Endodermal cell (in vitro differentiated cells): ENCODE data around the gene CYCS. TPM values are rescaled to one million over a fixed set of nuclear protein-coding genes. Genes with fewer than 3 reads are reported as not detected.

Experiments used
- DNase-seq: peaks from one replicate; pipeline ENCODE4 v3.0.0-alpha.2; 2017
- H3K27ac ChIP-seq: 2 replicates; pipeline ENCODE4 v1.5.1; 2013; ENCODE audit warnings: mild to moderate bottlenecking, low read depth, low read length, moderate library complexity
- H3K27me3 ChIP-seq: 2 replicates; pipeline ENCODE4 v1.6.1; 2013; ENCODE audit warnings: mild to moderate bottlenecking, low read length, moderate library complexity; ENCODE audit not compliant: insufficient read depth, control insufficient read depth, poor library complexity, severe bottlenecking
- H3K36me3 ChIP-seq: 2 replicates; pipeline ENCODE4 v1.7.0; 2013; ENCODE audit warnings: mild to moderate bottlenecking, low read length, moderate library complexity; ENCODE audit not compliant: control insufficient read depth, insufficient read depth
- H3K4me1 ChIP-seq: one replicate; pipeline ENCODE4 v1.7.0; 2013; ENCODE audit warnings: low read length; ENCODE audit not compliant: control insufficient read depth, insufficient read depth
- H3K4me3 ChIP-seq: 2 replicates; pipeline ENCODE4 v1.5.1; 2013; ENCODE audit warnings: mild to moderate bottlenecking, low read length, moderate library complexity
- H3K9ac ChIP-seq: 2 replicates; pipeline ENCODE4 v1.6.1; 2013; ENCODE audit warnings: mild to moderate bottlenecking, low read length, moderate library complexity; ENCODE audit not compliant: poor library complexity, severe bottlenecking; ENCODE audit errors: extremely low read depth
- H3K9me3 ChIP-seq: 2 replicates; pipeline ENCODE4 v1.6.1; 2013; ENCODE audit warnings: mild to moderate bottlenecking, low read length, moderate library complexity; ENCODE audit not compliant: control insufficient read depth
- H3K27ac Mint-ChIP-seq: 2 replicates; pipeline ENCODE4 v1.8.0; 2020; ENCODE audit warnings: mixed read lengths
- H3K27me3 Mint-ChIP-seq: 2 replicates; pipeline ENCODE4 v1.8.0; 2021; ENCODE audit warnings: mild to moderate bottlenecking, mixed read lengths; ENCODE audit not compliant: insufficient read depth
- H3K36me3 Mint-ChIP-seq: 2 replicates; pipeline ENCODE4 v1.8.0; 2020; ENCODE audit warnings: low read depth, mixed read lengths
- H3K4me1 Mint-ChIP-seq: 2 replicates; pipeline ENCODE4 v1.8.0; 2020; ENCODE audit warnings: mixed read lengths
- H3K4me3 Mint-ChIP-seq: 2 replicates; pipeline ENCODE4 v1.8.0; 2020; ENCODE audit warnings: mild to moderate bottlenecking, moderate library complexity, mixed read lengths
- H3K9me3 Mint-ChIP-seq: 2 replicates; pipeline ENCODE4 v1.8.0; 2020; ENCODE audit warnings: mild to moderate bottlenecking, mixed read lengths
- WGBS, 2 experiments: methylation state at CpG; one replicate each; pipeline versions ENCODE4 v1.1.5 to v1.1.7; 2013; ENCODE audit warnings: missing lambda C conversion rate in 2 of 2, mixed read lengths in 1 of 2; ENCODE audit not compliant: insufficient coverage in 1 of 2, insufficient read length in 1 of 2; 5-methylcytosine and 5-hydroxymethylcytosine counted together
- total RNA-seq, 2 donors: library from RNA; stranded (reverse); fragmentation: NEBNext Ultra II Directional in 1 of 2; extraction: Animal tissue kit (Norgen Biotek cat#: 25700) in 1 of 2; gene quantifications; 2 replicates in 1 of 2; 3 replicates in 1 of 2; pipeline ENCODE4 v1.2.1, GENCODE V29; 2021
- TF ChIP-seq, protein P1 (sequence below): fragments of 200-600 bp; sonication (generic); conservative IDR thresholded peaks from 2 replicates; pipeline ENCODE4 v1.5.0; 2021; ENCODE audit warnings: antibody characterized with exemption, mild to moderate bottlenecking

The CYCS gene
- total RNA-seq, 2 donors from 2014 or later = 118 to 126 TPM

DNA sequence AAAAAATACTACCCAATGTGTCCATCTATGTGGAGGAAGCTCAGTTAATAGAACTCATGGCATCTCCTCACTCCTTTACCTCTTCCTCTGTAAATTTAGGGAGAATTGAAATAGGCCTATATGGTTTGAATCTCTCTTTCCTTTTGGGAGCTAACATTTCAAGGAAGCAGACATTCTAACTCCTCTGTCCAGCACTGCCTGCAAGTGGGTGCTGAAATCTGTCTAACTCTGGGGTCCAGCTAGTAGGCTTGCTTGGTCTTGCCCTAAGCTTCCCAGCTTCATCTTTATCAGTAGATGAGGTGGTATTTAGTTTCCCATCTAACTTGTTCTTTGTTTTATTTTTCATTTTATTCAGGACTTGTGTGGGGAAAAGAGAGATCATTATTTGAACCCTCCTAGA, 23.2 kb downstream of the CYCS start:
- Histone ChIP-seq H3K4me1 (no peaks in the 10 kb centered on the region), H3K9ac (no peak overlapping the region), H3K4me3 (no peak overlapping the region), H3K9me3 (peaks cover 16% of the 10 kb centered on the region), H3K27me3 (peaks cover 25% of the 10 kb centered on the region), H3K27ac (no peak overlapping the region), H3K36me3 (no peaks in the 10 kb centered on the region)
- no peak overlapping the region for H3K27ac Mint-ChIP-seq
- no peaks in the 10 kb centered on the region for H3K4me1 Mint-ChIP-seq
- H3K4me3 Mint-ChIP-seq = no peak overlapping the region
- peaks cover 15% of the 10 kb centered on the region for H3K27me3 Mint-ChIP-seq
- peaks cover 10% of the 10 kb centered on the region for H3K9me3 Mint-ChIP-seq
- no peak for DNase-seq
- TF ChIP-seq, protein P1, sequence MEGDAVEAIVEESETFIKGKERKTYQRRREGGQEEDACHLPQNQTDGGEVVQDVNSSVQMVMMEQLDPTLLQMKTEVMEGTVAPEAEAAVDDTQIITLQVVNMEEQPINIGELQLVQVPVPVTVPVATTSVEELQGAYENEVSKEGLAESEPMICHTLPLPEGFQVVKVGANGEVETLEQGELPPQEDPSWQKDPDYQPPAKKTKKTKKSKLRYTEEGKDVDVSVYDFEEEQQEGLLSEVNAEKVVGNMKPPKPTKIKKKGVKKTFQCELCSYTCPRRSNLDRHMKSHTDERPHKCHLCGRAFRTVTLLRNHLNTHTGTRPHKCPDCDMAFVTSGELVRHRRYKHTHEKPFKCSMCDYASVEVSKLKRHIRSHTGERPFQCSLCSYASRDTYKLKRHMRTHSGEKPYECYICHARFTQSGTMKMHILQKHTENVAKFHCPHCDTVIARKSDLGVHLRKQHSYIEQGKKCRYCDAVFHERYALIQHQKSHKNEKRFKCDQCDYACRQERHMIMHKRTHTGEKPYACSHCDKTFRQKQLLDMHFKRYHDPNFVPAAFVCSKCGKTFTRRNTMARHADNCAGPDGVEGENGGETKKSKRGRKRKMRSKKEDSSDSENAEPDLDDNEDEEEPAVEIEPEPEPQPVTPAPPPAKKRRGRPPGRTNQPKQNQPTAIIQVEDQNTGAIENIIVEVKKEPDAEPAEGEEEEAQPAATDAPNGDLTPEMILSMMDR = no peak
- H3K36me3 Mint-ChIP-seq = no peaks in the 10 kb centered on the region

DNA sequence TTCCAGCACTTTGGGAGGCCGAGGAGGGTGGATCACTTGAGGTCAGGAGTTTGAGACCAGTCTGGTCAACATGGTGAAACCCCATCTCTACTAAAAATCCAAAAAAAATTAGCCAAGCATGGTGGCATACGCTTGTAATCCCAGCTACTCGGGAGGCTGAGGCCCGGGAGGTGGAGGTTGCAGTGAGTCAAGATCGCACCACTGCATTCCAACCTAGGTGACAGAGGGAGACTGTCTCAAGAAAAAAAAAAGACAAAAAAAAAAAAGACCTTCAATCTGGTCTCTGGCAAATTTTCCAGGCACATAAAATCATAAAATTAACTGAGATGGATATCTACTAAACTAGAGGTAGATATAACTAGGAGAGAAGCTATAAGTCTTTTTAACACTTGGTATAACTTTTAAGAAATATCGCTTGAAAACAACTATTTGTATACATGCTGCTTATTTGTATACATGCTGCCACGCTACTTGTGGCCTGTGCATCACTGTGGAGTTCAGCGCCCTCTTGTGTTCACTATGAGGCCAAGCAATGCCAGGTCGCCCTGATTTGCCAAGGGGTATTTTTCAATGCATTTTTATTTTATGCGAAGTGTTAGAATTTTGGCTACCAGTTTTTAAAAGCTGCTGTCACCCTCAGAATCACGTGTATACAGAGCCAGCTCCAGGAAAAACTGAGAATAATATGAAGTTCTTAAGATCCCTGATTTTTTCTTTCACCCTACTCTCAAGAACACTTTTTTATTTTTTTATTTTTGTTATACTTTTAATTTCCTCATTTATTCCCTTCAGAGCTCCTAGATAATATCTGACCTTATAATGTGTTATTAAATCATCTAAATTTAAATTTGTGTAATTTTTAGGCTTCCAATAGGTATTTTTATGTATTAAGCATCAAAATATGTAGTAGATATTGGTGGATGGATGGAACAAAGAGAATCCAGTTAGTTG, 26.7 kb downstream of the CYCS start:
- peaks cover 27% of the 10 kb centered on the region for H3K9me3 ChIP-seq
- no peak overlapping the region for H3K27ac ChIP-seq
- Mint-ChIP-seq H3K9me3 (peaks cover 26% of the 10 kb centered on the region), H3K36me3 (no peaks in the 10 kb centered on the region), H3K27me3 (peaks cover 23% of the 10 kb centered on the region), H3K27ac (no peak overlapping the region), H3K4me1 (peaks cover 2% of the 10 kb centered on the region), H3K4me3 (no peak overlapping the region)
- H3K4me3 ChIP-seq = no peak overlapping the region
- WGBS, 2 experiments = 35 to 38% methylated on average over 6 to 11 of the region's 11 CpGs
- peak; percentile 81 for DNase-seq
- TF ChIP-seq, protein P1 = peak; percentile 92
- H3K27me3 ChIP-seq = peaks cover 9% of the 10 kb centered on the region
- H3K4me1 ChIP-seq = no peaks in the 10 kb centered on the region
- no peak overlapping the region for H3K9ac ChIP-seq
- H3K36me3 ChIP-seq = no peaks in the 10 kb centered on the region

DNA sequence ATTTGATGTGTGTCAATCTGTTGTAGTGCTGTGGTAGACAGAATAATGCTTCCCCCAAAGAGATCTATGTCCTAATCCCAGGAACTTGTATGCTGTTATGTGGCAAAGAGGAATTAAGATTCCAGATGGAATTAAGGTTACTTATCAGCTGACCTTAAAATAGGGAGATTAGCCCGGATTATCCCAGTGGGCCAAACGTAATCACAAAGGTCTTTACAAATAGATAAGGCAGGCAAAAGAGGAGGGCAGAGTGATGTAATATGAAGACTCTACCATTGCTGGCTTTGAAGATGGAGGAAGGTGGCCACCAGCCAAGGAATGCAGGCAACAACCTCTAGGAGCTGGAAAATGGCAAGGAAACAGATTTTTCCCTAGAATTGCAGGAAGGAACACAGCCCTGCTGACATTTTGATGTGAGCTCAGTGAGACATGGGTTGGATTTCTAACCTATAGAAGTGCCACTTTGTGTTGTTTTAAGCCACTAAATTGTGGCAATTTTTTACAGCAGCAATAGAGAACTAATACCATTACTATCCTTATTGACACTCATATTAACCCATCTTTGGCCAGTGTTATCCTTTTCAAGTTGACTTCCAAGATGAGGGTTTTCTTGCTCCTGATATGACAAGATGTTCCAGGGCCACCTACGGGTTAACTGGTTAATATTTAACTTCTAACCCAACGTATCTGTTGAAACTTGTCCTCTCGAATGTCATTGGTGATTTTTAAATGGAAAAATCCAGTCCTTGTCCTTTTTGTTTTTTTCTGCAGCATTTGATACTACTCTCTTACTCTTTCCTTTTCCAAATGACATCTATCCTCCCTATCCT, 29.3 kb downstream of the CYCS start:
- H3K27me3 Mint-ChIP-seq = peaks cover 20% of the 10 kb centered on the region
- Histone ChIP-seq H3K36me3 (no peaks in the 10 kb centered on the region), H3K4me1 (no peaks in the 10 kb centered on the region), H3K27me3 (no peaks in the 10 kb centered on the region), H3K9ac (no peak overlapping the region), H3K27ac (no peak overlapping the region), H3K9me3 (peaks cover 27% of the 10 kb centered on the region), H3K4me3 (peak overlapping the region; percentile 31)
- H3K36me3 Mint-ChIP-seq = no peaks in the 10 kb centered on the region
- peaks cover 2% of the 10 kb centered on the region for H3K4me1 Mint-ChIP-seq
- WGBS, 2 experiments = 67 to 89% methylated on average over 5 of the region's 5 CpGs
- H3K27ac Mint-ChIP-seq = no peak overlapping the region
- DNase-seq = peak; percentile 52
- H3K9me3 Mint-ChIP-seq = peaks cover 26% of the 10 kb centered on the region
- no peak overlapping the region for H3K4me3 Mint-ChIP-seq
- TF ChIP-seq, protein P1 = no peak
